Stromal cell of bone marrow (primary cell): ENCODE data around the gene HDAC4.

Experiments used
- DNase-seq: peaks from one replicate; pipeline ENCODE4 v3.0.0-alpha.2; 2012; ENCODE audit warnings: low read depth

HDAC4 gene

GRCh38 chr2:239397931-239398471 is 2.8 kb downstream of the HDAC4 start:
- DNase-seq = no peak

- DNase-seq = no peak
Observed at GRCh38 chr2:239396881-239397681, 3.7 kb downstream of the HDAC4 start.

GRCh38 chr2:239395524-239395923 is 5.3 kb downstream of the HDAC4 start:
- no peak for DNase-seq

- no peak for DNase-seq
Observed at GRCh38 chr2:239394978-239395377, 5.8 kb downstream of the HDAC4 start.

GRCh38 chr2:239394346-239394945 is 6.4 kb downstream of the HDAC4 start:
- DNase-seq = no peak

- no peak for DNase-seq
Observed at GRCh38 chr2:239393941-239394340, 6.9 kb downstream of the HDAC4 start.

GRCh38 chr2:239393388-239393940 is 7.4 kb downstream of the HDAC4 start:
- no peak for DNase-seq

- no peak for DNase-seq
Observed at GRCh38 chr2:239392688-239393387, 8.0 kb downstream of the HDAC4 start.

- no peak for DNase-seq
Observed at GRCh38 chr2:239392072-239392357, 8.8 kb downstream of the HDAC4 start.

GRCh38 chr2:239391286-239392071 is 9.3 kb downstream of the HDAC4 start:
- no peak for DNase-seq

GRCh38 chr2:239390546-239391285 is 10.1 kb downstream of the HDAC4 start:
- DNase-seq = no peak

GRCh38 chr2:239389414-239390329 is 11.1 kb downstream of the HDAC4 start:
- DNase-seq = no peak

- no peak for DNase-seq
Observed at GRCh38 chr2:239388236-239389151, 12.3 kb downstream of the HDAC4 start.

- no peak for DNase-seq
Observed at GRCh38 chr2:239387811-239388210, 13.0 kb downstream of the HDAC4 start.

- DNase-seq = no peak
Observed at GRCh38 chr2:239386872-239387445, 13.9 kb downstream of the HDAC4 start.

GRCh38 chr2:239386001-239386670 is 14.7 kb downstream of the HDAC4 start:
- DNase-seq = no peak

- DNase-seq = no peak
Observed at GRCh38 chr2:239385096-239386000, 15.5 kb downstream of the HDAC4 start.
